HG02763 (cell line): Measurements from ENCODE around the gene NKIRAS1.
"Not testable (repeated sequence)": the region's sequence is repeated elsewhere in the genome, so short reads cannot be mapped to it uniquely, and the experiment has no call there.

ENCODE experiments used
- ATAC-seq: cut with Tn5 transposase; IDR thresholded peaks from one replicate; pipeline ENCODE4 v1.9.1; 2021; ENCODE audit warnings: mild to moderate bottlenecking, moderate library complexity; ENCODE audit not compliant: unreplicated experiment

The NKIRAS1 gene

GRCh38 chr3:23911397-23911796 is 5.4 kb downstream of the NKIRAS1 start:
- no peak for ATAC-seq

- ATAC-seq: no peak
These were observed 7.4 kb downstream of the NKIRAS1 start for GRCh38 chr3:23909341-23909740.

GRCh38 chr3:23904545-23904944 is 12.2 kb downstream of the NKIRAS1 start:
- ATAC-seq: no peak

GRCh38 chr3:23900744-23901143 is 16.0 kb downstream of the NKIRAS1 start:
- ATAC-seq: no peak

- no peak for ATAC-seq
These were observed 21.6 kb downstream of the NKIRAS1 start for GRCh38 chr3:23895181-23895580.

- ATAC-seq: no peak
These were observed 22.3 kb downstream of the NKIRAS1 start for GRCh38 chr3:23894254-23895061.

GRCh38 chr3:23889950-23890349 is 26.8 kb downstream of the NKIRAS1 start:
- no peak for ATAC-seq

- no peak for ATAC-seq
These were observed 27.4 kb downstream of the NKIRAS1 start for GRCh38 chr3:23889386-23889785.

- no peak for ATAC-seq
These were observed 28.1 kb downstream of the NKIRAS1 start for GRCh38 chr3:23888617-23889228.

GRCh38 chr3:23886311-23886710 is 30.5 kb downstream of the NKIRAS1 start:
- no peak for ATAC-seq

- no peak for ATAC-seq
These were observed 31.6 kb downstream of the NKIRAS1 start for GRCh38 chr3:23885210-23885609.

- no peak for ATAC-seq
These were observed 32.3 kb downstream of the NKIRAS1 start for GRCh38 chr3:23884481-23884880.

GRCh38 chr3:23882487-23882918 is 34.3 kb downstream of the NKIRAS1 start:
- no peak for ATAC-seq

GRCh38 chr3:23881993-23882392 is 34.8 kb downstream of the NKIRAS1 start:
- not testable (repeated sequence) for ATAC-seq

- no peak for ATAC-seq
These were observed 36.0 kb downstream of the NKIRAS1 start for GRCh38 chr3:23880703-23881339.

GRCh38 chr3:23879485-23879884 is 37.3 kb downstream of the NKIRAS1 start:
- ATAC-seq: no peak

- no peak for ATAC-seq
These were observed 39.3 kb downstream of the NKIRAS1 start for GRCh38 chr3:23877329-23877980.

GRCh38 chr3:23876923-23877322 is 39.9 kb downstream of the NKIRAS1 start:
- ATAC-seq: no peak

GRCh38 chr3:23875113-23875725 is 41.6 kb downstream of the NKIRAS1 start:
- no peak for ATAC-seq

- ATAC-seq: no peak
These were observed 42.3 kb downstream of the NKIRAS1 start for GRCh38 chr3:23874359-23875112.
